ENCODE data around the gene SARM1.

The SARM1 gene

DNA sequence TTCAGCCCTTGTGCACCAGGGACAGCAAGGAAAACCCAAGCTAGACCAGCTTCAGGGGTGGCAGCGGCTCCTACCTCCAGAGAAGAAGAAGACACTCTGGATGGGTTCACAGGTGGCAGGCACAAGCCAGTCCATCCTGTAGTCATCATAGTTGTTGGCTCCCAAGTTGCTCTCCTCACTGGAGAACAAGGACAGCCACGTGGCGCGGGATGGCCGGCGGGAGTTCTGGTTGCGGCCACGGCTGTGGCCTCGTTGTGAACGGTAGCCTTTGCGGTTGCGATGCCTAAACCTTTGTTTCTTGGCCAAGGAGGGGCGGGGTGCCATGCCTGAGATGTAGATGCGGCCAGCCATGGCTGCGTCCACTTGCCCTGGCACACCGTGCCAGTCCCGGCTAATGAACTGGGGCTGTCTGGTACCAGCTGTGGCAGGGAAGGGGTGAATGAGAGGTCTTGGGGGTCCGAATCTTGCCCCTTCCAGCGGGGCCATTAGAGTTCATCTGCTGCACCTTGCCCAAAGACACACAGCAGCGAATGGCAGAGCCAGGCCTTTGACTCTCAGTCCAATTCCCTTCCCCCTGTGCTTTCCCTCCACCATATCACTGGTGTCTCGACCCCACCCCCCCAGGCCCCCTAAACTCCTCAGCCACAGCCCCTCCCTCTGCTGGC lies 3.7 kb upstream of the SARM1 start:
- DNase-seq (ENCODE audit: extremely low read depth in 1 of 2, low read depth in 1 of 2), result no peak

DNA sequence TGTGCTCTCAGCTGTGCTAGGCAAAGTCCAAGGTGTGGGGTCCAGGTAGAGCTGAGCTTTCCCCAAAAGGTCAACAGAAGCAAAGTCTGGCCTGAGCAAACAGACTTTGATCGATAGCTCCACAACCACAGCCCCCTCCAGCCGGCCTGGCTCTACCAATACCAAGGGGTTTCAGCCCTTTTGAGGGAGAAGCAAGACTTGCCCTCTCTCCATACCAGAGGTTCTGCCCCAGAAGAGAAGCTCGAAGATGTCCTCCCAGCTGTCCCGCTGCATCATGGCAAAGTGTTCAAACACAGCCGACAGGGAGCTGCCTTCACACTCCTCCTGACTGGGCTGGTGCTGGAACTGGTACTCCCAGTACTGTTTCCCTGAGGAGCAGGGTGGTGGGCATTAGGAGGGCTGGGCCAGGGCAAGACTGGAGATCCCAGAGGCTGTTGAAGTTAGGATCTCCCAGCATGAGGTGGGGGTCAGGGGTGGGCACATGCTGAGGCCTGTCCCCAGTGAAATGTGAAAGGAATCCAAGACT lies 3.1 kb upstream of the SARM1 start:
- DNase-seq (ENCODE audit: extremely low read depth in 1 of 2, low read depth in 1 of 2), result no peak

DNA sequence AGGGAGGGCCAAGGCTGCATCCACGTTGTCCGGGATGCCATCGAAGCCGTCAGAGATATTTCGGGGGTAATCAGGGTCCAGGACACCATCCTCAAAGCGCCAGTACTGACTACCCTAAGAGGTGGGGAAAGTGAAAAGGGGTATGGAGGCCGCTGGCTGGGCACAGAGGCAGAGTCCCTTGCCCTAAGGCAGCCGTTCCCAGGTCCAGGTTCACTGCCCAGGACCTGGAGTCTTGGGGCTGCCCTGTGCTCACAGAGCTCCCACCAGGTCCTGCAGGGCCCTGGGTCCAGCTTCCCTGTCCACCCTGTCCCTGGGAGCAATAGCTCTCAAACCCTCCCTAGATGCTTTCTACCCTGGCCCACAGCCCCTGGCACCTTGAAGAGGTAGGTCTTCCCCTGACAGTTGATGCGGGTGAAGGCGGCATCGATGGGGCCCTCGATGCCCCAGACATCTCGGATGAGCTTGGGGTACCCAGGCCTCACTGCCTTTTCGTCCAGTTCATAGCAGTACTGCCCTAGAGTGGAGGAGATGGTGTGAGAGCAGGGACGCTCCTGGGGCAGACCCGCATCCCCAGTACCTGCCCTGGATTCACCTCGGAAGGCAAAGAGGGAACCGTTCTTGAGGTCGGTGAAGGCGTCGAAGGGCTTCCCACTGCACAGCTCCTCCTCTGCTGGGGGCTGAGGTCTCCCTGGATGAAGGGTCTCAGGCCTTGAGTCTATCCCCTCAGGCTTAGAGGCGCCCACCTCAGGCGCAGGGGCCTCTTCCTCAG lies 2.4 kb upstream of the SARM1 start:
- no peak for DNase-seq (ENCODE audit: extremely low read depth in 1 of 2, low read depth in 1 of 2)

DNA sequence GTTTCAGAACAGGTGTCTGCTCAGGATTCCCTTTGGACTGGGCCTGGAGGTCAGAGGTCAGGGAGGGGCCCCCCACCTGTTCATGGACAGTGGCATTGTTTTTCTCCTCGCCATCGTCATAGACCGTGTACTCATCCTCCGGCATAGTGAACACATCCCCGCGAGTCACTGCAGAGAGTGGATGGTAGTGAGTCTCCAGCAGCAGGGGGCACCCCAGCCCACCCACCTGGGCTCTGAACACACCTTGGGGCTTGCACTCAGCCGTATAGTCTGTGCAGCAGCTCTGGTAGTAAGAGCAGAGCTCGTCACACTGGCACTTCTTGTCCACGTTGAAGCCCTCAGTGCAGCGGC lies 1.8 kb upstream of the SARM1 start:
- DNase-seq (ENCODE audit: extremely low read depth in 1 of 2, low read depth in 1 of 2), result no peak

DNA sequence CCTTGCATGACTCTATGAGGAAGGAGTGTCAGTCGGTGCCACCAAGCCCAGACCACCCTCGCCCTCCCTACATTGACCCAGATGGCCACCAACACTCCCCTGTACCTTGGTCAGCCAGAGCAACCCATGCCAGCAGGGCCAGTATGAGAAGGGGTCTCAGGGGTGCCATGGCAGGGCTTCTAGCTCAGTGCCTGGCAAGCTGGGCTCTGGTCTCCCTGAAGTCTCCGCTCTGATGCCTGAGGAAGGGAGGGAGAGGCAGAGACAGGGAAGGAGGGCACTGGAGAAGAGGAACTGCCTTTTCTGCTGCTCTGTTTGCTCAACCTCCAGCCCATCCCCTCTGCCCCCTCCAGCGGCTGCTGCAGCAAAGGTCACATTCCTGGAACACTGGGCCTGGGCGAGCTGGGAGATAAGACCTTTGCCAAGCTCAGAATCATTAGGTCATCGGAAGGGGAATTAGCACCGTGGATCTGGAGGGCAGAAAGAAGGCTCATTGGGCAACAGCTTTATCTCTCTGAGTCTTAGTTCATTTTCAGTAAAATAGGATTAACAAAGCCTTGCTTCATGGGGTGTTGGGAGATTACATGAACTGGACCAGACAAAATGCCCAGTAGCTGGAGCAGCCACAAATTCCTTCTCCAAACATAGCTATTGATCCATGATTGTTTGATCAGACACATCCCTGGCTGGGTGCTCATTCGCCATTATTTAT lies 1.3 kb upstream of the SARM1 start, which contains the start of gene VTN:
TSS of gene VTN (minus strand) at position 273 of the 709 bp plus-strand sequence. CDS start at position 169, 104 bp downstream.
- DNase-seq (ENCODE audit: extremely low read depth in 1 of 2, low read depth in 1 of 2), result no peak

DNA sequence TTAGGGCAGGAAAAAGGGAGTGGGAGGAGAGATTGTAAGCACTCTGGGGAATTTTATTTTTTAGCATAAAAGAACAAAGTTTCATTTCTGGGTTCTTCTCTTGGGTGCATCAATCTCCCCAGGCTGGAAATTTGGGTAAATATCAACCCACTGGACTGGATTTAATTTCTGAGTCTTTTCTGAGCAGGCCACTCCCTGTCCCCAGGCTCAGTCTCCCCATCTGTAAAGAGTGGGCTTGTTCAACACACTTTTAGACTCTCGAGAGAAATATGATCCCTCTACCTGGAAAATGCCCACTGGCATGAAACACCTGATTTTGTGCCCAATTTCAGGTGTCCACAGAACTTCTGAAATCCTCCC lies 770 bp upstream of the SARM1 start:
- DNase-seq (ENCODE audit: extremely low read depth in 1 of 2, low read depth in 1 of 2), result no peak

DNA sequence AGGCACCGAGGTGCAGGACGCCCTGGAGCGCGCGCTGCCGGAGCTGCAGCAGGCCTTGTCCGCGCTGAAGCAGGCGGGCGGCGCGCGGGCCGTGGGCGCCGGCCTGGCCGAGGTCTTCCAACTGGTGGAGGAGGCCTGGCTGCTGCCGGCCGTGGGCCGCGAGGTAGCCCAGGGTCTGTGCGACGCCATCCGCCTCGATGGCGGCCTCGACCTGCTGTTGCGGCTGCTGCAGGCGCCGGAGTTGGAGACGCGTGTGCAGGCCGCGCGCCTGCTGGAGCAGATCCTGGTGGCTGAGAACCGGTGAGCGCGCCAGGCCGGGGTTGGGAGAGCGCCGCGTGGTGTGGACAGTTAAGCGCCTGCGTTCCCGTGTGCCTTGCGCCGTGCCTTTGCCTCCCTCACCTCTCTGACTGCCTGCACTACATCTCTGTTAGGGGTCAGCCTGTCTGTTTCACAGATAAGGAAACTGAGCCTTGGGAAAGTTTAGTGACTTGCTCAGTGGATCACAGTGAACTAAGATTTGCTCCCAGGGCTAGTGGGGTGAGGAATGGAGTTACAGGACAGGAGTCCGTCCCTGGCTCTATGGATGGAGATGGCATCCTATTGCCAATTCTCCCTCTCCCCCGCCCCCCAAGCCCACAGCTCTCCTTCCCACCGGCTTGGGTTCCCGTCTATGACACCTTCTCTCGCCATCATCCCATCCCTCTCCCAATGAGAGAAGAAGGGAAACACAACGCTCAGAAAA lies 880 bp downstream of the SARM1 start:
- no peak for DNase-seq (ENCODE audit: extremely low read depth in 1 of 2, low read depth in 1 of 2)

DNA sequence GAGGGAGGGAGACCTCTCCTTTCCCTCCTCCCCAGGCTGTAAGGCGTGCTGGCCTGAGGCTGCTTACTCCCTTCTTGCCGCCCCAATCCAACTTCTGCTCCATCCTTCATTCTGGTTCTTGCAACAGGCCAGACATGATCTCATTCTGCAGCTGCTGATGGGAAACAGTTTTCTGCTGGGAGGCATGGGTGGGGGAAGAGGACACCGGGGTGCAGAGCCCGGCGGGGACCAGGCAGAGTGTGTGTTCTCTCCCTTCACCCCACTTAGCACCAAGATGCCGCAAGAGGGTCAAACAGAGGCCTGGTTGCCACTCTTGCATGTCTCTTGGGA lies 1.4 kb downstream of the SARM1 start:
- no peak for DNase-seq (ENCODE audit: extremely low read depth in 1 of 2, low read depth in 1 of 2)

DNA sequence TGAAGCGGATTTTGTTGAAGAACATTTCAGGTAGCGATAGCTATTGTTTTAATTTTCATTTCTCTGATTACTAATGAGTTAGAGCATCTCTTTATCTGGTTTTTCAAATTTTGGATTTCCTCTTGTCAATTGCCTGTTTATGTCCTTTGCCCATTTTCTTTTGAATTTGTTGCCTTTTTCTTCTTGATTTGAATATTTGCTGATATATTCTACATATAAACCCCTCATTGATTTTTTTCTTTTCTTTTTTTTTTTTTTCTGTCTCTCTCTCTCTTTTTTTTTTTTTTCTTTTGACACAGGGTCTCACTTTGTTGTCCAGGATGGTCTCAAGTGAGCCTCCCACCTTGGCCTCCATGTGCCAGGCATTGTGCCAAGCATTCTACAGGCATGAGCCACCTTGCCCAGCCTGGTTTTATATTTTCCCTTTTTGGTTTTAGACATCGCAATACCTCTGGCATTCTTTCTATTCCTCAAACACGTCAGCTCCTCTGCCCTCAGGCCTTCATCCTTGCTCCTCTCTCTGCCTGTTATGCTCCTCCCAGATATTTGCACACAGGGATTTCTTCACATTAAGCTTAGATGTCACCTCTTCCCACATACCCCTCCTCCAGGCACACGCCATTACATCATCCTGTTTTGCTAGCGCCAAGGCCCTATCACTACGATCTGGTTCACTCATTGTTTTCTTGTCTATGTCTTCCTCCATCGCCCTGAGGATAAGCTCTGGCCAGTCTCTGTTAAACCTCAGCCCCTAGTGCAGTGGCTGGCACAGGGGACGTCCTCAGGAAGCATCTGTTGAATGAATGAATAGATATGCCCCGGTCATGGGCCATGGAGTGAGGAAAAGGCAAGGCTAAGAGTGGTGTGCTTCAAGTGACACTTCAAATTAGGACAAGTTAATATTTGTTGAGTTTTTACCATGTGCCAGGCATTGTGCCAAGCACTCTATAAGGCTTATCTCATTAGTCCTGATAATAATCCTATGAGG lies 8.6 kb downstream of the SARM1 start:
- no peak for DNase-seq (ENCODE audit: extremely low read depth in 1 of 2, low read depth in 1 of 2)

DNA sequence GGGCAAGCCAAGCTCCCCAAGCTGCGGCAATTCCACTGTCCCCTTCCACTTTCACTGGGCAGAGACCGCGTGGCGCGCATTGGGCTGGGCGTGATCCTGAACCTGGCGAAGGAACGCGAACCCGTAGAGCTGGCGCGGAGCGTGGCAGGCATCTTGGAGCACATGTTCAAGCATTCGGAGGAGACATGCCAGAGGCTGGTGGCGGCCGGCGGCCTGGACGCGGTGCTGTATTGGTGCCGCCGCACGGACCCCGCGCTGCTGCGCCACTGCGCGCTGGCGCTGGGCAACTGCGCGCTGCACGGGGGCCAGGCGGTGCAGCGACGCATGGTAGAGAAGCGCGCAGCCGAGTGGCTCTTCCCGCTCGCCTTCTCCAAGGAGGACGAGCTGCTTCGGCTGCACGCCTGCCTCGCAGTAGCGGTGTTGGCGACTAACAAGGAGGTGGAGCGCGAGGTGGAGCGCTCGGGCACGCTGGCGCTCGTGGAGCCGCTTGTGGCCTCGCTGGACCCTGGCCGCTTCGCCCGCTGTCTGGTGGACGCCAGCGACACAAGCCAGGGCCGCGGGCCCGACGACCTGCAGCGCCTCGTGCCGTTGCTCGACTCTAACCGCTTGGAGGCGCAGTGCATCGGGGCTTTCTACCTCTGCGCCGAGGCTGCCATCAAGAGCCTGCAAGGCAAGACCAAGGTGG lies 9.8 kb downstream of the SARM1 start:
- DNase-seq (ENCODE audit: extremely low read depth in 1 of 2, low read depth in 1 of 2), result no peak

DNA sequence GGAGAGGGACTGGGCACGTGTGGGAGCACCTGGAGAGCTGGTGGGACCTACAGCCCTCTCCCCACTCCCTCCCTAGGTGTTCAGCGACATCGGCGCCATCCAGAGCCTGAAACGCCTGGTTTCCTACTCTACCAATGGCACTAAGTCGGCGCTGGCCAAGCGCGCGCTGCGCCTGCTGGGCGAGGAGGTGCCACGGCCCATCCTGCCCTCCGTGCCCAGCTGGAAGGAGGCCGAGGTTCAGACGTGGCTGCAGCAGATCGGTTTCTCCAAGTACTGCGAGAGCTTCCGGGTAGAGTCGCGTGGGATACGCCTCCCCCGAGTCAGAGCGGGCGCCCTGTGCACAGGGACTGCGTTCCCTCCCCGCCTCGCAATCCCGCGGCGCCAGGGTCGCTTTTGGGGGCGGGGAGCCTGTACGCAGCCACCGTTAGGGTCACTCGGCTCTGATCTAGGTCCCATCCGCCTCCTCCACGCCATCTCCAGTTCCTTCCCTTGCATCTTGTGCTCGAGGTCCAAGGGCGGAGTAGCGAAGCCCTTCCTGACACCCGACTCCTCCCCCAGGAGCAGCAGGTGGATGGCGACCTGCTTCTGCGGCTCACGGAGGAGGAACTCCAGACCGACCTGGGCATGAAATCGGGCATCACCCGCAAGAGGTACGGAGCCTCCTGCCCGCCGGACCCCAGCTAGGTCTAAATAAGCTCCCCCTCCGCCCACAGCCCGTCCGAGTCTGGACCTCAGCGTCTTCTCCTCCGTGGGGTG lies 13.0 kb downstream of the SARM1 start:
- peak in 1 of 2 donors; percentile 40 for DNase-seq (ENCODE audit: extremely low read depth in 1 of 2, low read depth in 1 of 2)

DNA sequence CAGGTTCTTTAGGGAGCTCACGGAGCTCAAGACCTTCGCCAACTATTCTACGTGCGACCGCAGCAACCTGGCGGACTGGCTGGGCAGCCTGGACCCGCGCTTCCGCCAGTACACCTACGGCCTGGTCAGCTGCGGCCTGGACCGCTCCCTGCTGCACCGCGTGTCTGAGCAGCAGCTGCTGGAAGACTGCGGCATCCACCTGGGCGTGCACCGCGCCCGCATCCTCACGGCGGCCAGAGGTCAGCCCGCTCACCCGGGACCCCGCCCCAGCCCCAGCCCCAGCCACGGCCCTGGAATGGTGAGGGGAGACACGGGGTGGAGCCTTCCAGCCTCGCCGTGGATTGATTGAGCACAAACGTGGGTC lies 13.5 kb downstream of the SARM1 start:
- DNase-seq (ENCODE audit: extremely low read depth in 1 of 2, low read depth in 1 of 2), result no peak

DNA sequence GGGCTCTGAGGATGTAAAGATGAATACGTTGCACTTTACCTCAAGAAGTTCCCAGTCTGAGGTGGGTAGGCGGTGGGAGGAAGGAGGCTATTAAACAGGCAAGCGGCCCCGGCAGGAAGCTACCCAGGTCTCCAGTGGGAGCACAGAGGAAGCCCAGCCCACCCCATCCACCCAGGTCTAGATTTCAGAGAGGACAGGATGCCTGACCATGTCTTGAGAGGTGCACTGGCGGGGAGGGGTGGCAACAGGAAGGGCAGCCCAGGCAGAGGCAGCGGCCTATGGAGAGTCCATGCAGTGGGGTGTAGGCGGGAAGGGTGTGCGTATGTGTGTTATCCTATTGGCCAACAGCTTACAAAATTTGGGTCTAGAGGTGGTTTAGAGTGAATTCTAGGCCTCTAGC lies 13.9 kb downstream of the SARM1 start:
- no peak for DNase-seq (ENCODE audit: extremely low read depth in 1 of 2, low read depth in 1 of 2)

DNA sequence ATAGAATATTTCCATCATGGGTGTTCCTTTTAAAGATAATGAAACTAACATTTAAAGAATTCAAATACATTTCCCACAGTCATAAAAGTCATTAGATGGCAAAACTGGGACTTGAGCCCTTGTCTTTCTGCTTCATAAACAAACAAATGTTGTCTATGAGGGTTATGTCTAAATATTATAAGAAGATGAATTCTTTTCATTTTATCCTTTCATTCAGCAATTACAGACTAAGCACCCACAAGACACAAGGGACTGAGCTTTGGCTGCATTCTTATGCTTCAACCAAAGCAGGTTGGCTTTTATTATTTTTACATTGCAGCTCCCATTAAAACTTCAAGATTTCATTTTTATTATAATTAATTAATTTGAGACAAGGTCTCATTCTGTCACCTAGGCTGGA lies 14.9 kb downstream of the SARM1 start:
- DNase-seq (ENCODE audit: extremely low read depth in 1 of 2, low read depth in 1 of 2), result no peak

DNA sequence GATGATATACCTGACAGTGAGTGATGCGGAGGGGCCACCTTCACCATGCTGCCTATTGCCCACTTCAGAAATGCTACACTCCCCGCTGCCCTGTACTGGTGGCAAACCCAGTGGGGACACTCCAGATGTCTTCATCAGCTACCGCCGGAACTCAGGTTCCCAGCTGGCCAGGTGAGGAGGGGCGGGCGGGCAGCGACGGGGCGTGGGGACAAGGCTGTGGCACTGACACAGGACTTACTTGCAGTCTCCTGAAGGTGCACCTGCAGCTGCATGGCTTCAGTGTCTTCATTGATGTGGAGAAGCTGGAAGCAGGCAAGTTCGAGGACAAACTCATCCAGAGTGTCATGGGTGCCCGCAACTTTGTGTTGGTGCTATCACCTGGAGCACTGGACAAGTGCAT lies 16.6 kb downstream of the SARM1 start:
- DNase-seq (ENCODE audit: extremely low read depth in 1 of 2, low read depth in 1 of 2), result no peak

DNA sequence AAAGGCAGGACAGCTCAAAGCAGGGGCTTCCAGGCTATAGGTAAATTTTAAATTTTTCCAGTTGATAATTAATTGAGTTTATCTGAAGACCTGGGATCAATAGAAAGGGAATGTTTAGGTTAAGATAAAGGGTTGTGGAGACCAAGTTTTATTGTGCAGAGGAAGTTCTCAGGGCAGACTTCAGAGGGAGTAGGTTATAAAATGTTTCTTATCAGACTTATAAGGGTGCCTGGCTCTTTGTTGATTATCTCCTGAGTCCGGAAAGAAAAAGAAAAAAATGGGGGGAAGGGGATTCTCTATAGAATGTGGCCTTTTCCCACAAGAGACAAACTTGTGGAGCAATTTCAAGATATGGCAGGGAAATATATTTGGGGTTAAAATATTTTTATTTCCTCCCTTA lies 18.6 kb downstream of the SARM1 start:
- DNase-seq (ENCODE audit: extremely low read depth in 1 of 2, low read depth in 1 of 2), result no peak

DNA sequence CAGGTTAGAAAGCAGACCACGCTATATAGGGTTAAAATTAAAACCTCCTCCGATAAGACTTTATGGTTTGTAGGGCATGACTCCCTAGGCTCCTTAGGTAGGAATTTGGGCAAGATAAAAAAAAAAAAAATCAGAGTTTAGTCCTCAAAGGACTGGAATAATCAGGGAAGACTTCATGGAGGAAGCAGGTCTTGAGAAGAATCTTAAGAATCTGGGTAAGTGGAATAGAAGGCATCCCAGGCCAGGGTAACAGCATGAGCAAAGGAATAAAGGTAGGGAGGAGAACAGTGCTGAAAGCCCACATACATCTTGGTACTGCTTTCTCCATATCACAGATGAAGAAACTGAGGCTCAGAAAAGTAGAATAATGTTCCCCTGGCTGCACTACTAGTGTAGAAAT lies 19.1 kb downstream of the SARM1 start:
- no peak for DNase-seq (ENCODE audit: extremely low read depth in 1 of 2, low read depth in 1 of 2)

DNA sequence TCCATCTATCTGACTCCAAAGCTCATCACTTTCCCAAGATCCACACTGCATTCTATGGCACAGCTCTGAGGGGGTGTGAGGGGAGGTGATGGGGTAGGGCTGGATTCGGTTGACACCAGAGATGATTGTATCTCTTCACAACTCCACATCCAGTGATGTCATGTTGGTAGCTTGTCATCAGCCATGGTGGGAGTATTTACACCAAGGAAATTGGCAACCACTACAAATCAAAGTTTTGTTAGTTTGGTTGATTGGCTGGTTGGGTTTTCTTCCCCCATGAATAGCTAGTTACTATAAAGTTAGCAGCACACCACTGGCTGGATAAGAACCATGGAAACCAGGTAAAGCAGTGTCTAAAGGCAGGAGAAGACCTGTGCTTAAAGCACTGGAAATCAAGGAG lies 19.5 kb downstream of the SARM1 start:
- no peak for DNase-seq (ENCODE audit: extremely low read depth in 1 of 2, low read depth in 1 of 2)

DNA sequence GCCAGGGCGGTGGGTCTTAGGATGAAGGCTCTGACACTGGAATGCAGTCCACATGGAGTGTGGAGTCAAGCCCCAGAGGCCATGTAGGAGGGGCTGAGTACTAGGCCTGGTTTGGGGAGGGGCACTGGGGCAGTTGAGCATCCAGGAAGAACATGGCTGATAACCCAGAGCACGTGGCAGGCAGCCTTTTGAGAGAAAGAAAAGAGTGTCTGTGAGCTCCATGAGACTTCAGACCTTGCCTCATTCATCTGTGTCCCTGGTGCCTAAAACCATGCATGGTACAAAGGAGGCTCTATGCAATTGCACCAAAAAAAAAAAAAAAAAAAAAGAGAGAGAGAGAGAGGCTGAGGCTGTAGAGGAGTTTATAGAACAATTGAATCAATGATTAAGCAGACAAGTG lies 19.9 kb downstream of the SARM1 start:
- DNase-seq (ENCODE audit: extremely low read depth in 1 of 2, low read depth in 1 of 2), result no peak
